ENCODE results near the gene DYRK4.
"Not testable (repeated sequence)": the region's sequence is repeated elsewhere in the genome, so short reads cannot be mapped to it uniquely, and the experiment has no call there.

DYRK4 gene
- long read RNA-seq, transcript DYRK4-217 (4 exons, 855 nt), result major isoform, 13 of 65 reads
- long read RNA-seq, partial matches to known transcripts, result 13 of 65 reads
- long read RNA-seq, other reads (novel, unspliced or antisense), result 38 of 65 reads

GRCh38 chr12:4562034-4562657, at the start of gene DYRK4:
DYRK4 (plus strand) TSS chr12:4562208; CDS start chr12:4562246, 38 bp downstream.
- TF ChIP-seq POLR2AphosphoS5 (IDR thresholded peaks at IDR 0.05; ENCODE audit: low read depth) (no peak), GABPA (IDR thresholded peaks at IDR 0.05; ENCODE audit: low read depth) (no peak), SPI1 (IDR thresholded peaks at IDR 0.05; ENCODE audit: borderline replicate concordance, low read depth) (no peak), CTCF (IDR thresholded peaks at IDR 0.05; ENCODE audit: insufficient read depth, low read length) (no peak), REST (IDR thresholded peaks at IDR 0.05; ENCODE audit: insufficient replicate concordance, low read depth) (no peak)
- no peak within 1 kb of the TSS for H3K4me3 ChIP-seq (replicated peaks; ENCODE audit: insufficient read depth, low read length)

GRCh38 chr12:4518106-4518728, 43.8 kb upstream of the DYRK4 start:
- H3K4me3 ChIP-seq (replicated peaks; ENCODE audit: insufficient read depth, low read length), result no peak overlapping the region
- TF ChIP-seq SPI1 (IDR thresholded peaks at IDR 0.05; ENCODE audit: borderline replicate concordance, low read depth) (no peak), REST (IDR thresholded peaks at IDR 0.05; ENCODE audit: insufficient replicate concordance, low read depth) (no peak), GABPA (IDR thresholded peaks at IDR 0.05; ENCODE audit: low read depth) (no peak), CTCF (IDR thresholded peaks at IDR 0.05; ENCODE audit: insufficient read depth, low read length) (no peak), POLR2AphosphoS5 (IDR thresholded peaks at IDR 0.05; ENCODE audit: low read depth) (no peak)
- DNase-seq (ENCODE audit: low read depth in 1 of 2, low spot score in 1 of 2), result no peak
- H3K27ac ChIP-seq (replicated peaks), result no peak overlapping the region
- H3K27me3 ChIP-seq (ENCODE audit: insufficient read depth, poor library complexity, severe bottlenecking), result no peaks in the 10 kb centered on the region

More at GRCh38 chr12:4562034-4562657, at the start of gene DYRK4:
- no peak within 1 kb of the TSS for H3K27ac ChIP-seq (replicated peaks)
- H3K27me3 ChIP-seq (ENCODE audit: insufficient read depth, poor library complexity, severe bottlenecking), result no peaks in the 10 kb centered on the region
- DNase-seq (ENCODE audit: low read depth in 1 of 2, low spot score in 1 of 2), result no peak

- DNase-seq (ENCODE audit: low read depth in 1 of 2, low spot score in 1 of 2); H3K27ac ChIP-seq (replicated peaks); H3K4me3 ChIP-seq (replicated peaks; ENCODE audit: insufficient read depth, low read length); H3K27me3 ChIP-seq (ENCODE audit: insufficient read depth, poor library complexity, severe bottlenecking): not testable (repeated sequence)
Observed at GRCh38 chr12:4523443-4523842, 38.6 kb upstream of the DYRK4 start.

- TF ChIP-seq SPI1 (IDR thresholded peaks at IDR 0.05; ENCODE audit: borderline replicate concordance, low read depth) (no peak), CTCF (IDR thresholded peaks at IDR 0.05; ENCODE audit: insufficient read depth, low read length) (no peak), GABPA (IDR thresholded peaks at IDR 0.05; ENCODE audit: low read depth) (no peak), POLR2AphosphoS5 (IDR thresholded peaks at IDR 0.05; ENCODE audit: low read depth) (no peak), REST (IDR thresholded peaks at IDR 0.05; ENCODE audit: insufficient replicate concordance, low read depth) (no peak)
- no peak for DNase-seq (ENCODE audit: low read depth in 1 of 2, low spot score in 1 of 2)
- H3K27me3 ChIP-seq (ENCODE audit: insufficient read depth, poor library complexity, severe bottlenecking), result no peaks in the 10 kb centered on the region
- H3K4me3 ChIP-seq (replicated peaks; ENCODE audit: insufficient read depth, low read length), result no peak overlapping the region
- H3K27ac ChIP-seq (replicated peaks), result no peak overlapping the region
Observed at GRCh38 chr12:4526923-4527546, 35.0 kb upstream of the DYRK4 start.
